UCSD-AML1 (cell line): ENCODE measurements around the gene MYCBPAP.

ENCODE experiments used
- DNase-seq: peaks from one replicate; lab custom pipeline; 2025; ENCODE audit not compliant: unreplicated experiment; lab: John Stamatoyannopoulos, UW

MYCBPAP gene

DNA sequence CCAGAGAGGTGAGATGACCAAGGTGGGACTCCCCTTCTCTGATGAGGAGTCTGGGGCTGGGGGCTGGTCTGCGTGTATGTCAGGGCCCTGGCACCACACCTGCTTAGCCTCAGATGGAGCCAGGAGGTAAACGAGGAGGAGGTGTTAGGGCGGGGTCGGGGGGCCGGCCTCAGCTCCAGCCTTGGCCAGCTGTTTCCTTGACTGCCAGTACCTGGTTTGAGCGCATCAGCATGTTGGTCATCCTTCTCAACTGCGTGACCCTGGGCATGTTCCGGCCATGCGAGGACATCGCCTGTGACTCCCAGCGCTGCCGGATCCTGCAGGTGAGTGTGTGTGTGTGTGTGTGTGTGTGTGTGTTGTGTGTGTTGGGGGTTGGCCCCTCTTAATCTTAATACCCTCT, 60.4 kb downstream of the MYCBPAP start:
- DNase-seq = no peak

DNA sequence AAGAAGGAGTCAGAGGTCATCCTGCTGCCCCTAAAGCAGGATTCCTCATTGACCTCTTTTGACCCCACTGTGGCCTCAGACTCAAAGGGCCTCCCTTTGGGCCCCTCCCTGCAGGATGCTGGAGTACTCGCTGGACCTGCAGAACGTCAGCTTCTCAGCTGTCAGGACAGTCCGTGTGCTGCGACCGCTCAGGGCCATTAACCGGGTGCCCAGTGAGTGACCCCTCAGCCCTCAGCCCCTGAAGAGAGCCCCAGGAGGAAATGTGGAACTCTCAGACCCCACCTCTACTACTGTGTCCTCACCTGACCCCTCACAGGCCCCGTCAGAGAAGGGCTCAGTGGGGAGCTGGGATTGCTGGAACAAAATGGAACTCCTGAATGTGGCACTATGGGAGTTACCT, 61.4 kb downstream of the MYCBPAP start:
- DNase-seq = no peak

DNA sequence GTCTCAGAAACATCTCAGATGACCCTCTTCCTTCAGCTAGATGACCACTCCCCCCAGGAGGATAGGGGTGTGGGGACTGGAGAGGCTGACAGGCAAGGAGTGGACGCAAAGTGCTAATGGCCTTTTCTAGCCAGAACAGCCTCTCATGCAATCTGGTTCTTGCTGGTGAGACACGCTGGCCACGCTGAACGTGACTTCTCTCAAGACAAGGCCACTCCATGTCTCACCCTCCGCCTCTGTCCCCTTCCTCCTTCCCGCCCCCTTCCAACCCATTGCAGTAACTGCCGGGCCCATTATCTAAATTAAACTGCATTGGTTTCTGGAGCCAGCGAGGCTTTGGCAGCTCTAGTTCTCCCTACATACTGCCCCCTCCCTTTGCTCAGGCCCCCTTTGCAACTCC, 61.8 kb downstream of the MYCBPAP start:
- no peak for DNase-seq

DNA sequence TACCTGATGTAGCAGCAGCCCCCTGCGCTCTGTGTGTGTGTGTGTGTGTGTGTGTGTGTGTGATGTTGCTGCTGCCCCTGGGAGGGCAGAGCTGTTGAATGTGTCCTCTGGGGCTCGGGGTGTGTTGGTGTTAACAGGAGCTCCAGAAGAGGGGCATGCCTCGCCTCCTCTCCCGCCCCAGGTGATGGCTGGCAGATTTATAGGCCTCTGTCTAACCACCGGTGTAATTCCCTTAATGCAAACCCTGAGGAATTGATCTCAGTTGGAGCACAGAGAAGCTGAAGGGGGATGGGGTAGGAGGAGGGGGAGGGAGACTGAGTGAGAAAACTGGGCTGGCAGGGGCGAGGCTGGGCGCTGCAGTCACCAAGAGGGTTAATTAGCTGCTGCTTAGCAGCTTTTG, 62.3 kb downstream of the MYCBPAP start:
- no peak for DNase-seq

DNA sequence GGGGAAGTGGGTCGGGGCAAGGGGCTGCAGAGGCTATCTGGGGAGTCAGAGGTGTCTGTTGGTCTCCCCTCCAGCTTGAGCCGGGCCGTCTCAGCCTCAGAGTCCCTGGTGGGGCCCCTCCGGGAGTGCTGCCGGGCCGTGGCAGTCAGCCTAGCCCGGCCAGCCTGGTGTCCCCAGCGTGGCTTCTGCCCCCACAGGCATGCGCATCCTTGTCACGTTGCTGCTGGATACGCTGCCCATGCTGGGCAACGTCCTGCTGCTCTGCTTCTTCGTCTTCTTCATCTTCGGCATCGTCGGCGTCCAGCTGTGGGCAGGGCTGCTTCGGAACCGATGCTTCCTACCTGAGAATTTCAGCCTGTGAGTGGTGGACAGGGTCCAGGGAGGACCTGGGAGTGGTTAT, 63.4 kb downstream of the MYCBPAP start:
- DNase-seq = no peak

DNA sequence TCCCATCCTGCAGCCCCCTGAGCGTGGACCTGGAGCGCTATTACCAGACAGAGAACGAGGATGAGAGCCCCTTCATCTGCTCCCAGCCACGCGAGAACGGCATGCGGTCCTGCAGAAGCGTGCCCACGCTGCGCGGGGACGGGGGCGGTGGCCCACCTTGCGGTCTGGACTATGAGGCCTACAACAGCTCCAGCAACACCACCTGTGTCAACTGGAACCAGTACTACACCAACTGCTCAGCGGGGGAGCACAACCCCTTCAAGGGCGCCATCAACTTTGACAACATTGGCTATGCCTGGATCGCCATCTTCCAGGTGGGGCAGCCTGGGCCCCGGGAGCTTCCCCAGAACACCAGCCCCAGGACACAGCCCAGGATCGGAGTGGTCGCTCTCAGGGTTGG, 64.3 kb downstream of the MYCBPAP start:
- DNase-seq = no peak

DNA sequence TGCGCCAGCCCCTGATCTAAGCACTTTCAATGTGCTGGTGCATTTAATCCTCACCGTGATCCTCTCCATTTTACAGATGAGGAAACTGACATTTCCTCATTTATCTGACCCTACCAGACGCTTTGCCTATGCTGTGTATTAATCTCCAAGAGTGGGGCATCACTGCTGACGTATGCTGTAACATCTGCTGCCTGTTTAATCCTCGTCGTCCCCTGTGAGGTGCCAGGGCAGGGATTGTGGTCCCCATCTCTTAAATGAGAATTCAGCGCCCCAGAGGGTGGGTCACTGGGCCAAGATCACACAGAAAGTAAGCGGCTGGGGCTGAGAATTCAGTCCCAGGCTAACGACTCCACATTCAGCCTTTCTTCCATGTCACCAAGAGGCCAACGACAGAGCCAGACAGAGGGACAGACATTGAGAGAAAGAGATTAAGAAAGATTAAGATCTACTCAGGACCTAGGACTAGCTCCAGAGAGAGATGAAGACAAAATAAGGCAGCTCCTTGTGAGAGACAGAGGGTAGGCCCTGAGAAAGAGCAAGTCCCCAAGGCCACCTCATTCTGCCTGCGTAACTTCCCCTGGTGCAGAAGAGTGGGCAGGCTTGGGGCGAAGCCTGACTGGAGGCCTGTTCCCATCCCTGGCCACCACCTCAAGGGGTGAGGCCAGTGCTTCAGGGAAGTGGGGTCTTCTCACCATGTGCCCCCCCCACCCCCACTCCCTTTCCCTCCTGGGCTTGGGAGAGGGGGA, 65.8 kb downstream of the MYCBPAP start:
- DNase-seq = no peak

DNA sequence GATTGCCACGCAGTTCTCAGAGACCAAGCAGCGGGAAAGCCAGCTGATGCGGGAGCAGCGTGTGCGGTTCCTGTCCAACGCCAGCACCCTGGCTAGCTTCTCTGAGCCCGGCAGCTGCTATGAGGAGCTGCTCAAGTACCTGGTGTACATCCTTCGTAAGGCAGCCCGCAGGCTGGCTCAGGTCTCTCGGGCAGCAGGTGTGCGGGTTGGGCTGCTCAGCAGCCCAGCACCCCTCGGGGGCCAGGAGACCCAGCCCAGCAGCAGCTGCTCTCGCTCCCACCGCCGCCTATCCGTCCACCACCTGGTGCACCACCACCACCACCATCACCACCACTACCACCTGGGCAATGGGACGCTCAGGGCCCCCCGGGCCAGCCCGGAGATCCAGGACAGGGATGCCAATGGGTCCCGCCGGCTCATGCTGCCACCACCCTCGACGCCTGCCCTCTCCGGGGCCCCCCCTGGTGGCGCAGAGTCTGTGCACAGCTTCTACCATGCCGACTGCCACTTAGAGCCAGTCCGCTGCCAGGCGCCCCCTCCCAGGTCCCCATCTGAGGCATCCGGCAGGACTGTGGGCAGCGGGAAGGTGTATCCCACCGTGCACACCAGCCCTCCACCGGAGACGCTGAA, 67.5 kb downstream of the MYCBPAP start:
- no peak for DNase-seq

DNA sequence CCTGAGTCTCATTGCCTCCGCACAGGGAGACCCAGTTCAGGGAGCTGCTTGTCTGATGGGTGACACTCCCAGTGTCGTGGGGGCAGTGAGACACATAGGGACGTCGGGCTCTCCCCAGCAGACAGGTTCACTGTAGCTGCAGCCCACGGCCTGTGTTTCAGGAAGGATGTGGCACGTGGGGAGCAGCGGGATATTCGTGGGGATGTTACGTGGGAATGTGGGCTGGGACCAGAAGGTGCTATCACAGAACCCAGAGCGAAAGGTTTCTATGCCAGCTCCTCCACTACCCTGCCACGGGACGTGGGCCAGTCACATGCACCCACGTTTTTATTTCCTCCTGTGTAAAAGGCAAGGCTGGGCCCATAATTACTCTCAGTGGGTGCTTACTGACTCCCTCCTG, 68.6 kb downstream of the MYCBPAP start:
- DNase-seq = no peak

DNA sequence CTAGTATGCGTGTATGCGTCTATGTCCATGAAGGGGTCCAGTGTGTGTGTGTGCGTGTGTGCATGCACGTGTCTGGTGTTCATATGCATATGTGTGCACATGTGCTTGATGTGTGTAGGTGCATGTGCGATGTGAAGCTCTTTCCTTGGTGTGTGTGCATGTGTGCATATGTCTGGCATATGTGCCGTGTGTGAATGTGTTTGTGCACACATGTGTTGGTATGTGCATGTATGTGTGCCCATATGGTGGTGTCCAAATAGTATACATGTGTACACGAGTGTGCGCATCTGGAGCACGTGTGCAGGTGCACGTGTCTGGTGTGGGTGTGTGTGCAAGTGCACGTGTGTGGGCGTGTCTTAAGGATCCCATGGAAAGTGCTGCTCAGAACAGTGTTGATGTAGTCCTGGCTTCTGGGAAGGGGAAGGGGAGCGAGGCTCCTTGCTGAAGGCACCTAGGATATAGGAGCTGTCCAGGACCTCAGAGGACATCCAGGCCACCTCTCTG, 69.3 kb downstream of the MYCBPAP start:
- DNase-seq = no peak

DNA sequence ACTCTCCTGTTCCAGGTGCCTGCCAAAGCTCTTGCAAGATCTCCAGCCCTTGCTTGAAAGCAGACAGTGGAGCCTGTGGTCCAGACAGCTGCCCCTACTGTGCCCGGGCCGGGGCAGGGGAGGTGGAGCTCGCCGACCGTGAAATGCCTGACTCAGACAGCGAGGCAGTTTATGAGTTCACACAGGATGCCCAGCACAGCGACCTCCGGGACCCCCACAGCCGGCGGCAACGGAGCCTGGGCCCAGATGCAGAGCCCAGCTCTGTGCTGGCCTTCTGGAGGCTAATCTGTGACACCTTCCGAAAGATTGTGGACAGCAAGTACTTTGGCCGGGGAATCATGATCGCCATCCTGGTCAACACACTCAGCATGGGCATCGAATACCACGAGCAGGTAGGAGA, 69.9 kb downstream of the MYCBPAP start:
- no peak for DNase-seq

DNA sequence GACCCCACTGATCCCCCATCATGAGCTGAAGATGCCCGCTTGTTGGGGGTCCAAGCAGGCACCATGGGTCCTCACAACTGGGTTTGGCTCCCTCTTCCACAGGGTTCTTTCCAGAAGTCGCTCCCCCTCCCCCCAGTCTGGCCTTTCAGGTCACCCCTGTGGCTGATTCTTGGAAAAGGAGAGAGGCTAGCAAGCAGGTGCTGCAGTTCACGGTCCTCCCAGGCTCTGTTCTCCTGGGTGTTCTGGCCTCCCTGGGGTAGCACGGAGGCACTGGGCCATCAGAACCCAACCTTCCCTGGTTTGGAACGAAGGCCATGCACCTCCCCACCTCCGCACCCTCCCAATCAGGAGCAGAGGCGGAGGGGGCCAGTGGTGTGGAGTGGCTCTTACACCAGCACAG, 71.2 kb downstream of the MYCBPAP start:
- no peak for DNase-seq

DNA sequence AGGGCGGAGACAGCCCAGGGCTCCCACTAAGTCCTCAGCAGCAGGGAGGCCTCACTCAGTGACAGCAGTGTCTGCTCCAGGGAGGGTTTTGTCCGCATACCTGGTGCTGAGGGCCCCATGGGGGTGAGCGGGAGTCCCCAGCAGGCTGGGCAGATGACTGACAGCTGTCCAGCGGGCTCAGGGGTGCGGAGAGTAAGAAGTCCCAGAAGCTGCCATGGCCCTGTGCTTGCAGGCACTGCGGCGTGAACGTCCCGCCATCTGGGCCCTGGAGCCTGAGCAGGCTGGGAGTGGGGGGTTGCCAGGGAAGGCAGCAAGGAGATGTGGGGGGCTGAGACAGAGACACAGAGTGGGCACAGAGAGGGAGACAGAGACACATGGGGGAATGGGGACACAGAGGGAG, 72.4 kb downstream of the MYCBPAP start:
- DNase-seq = no peak
